ENCODE results near the gene PLCD3. TPM values are rescaled to one million over a fixed set of nuclear protein-coding genes. Genes with fewer than 3 reads are reported as not detected.

Gene PLCD3
- total and polyA plus RNA-seq, 2 of the 13 experiments (the other 11 are each of a cell fraction or from before 2014, with no cell fraction given) = 11.3 to 39.1 TPM

GRCh38 chr17:45161288-45162024, 29.1 kb upstream of the PLCD3 start, which contains the start of gene HEXIM2 (continued):
- TF ChIP-seq PHF20 (CRISPR knock-in tag; IDR thresholded peaks at IDR 0.05) (peak; percentile 80), RFX5 (IDR thresholded peaks at IDR 0.05; ENCODE audit: low read depth, low read length) (peak; percentile 39; the same call in 1 of the 2 replicates), CENPT (CRISPR knock-in tag; IDR thresholded peaks at IDR 0.05; ENCODE audit: low read depth) (no peak), ZNF460 (CRISPR knock-in tag; IDR thresholded peaks at IDR 0.05; ENCODE audit: borderline replicate concordance) (no peak), ZBTB10 (CRISPR knock-in tag; IDR thresholded peaks at IDR 0.05; ENCODE audit: borderline replicate concordance) (0 out of 2 replicates have a peak, but pooled peaks have one; percentile 43), RBM39 (IDR thresholded peaks at IDR 0.05; ENCODE audit: low read depth, low read length, poor library complexity, severe bottlenecking) (peak; percentile 99), ZNF672 (CRISPR knock-in tag; IDR thresholded peaks at IDR 0.05) (no peak), DZIP1 (CRISPR knock-in tag; IDR thresholded peaks at IDR 0.05) (peak; percentile 13; the same call in 1 of the 2 replicates), TEAD3 (CRISPR knock-in tag; optimal IDR thresholded peaks at IDR 0.05; ENCODE audit: borderline replicate concordance) (no peak), ZNF704 (CRISPR knock-in tag; IDR thresholded peaks at IDR 0.05; ENCODE audit: borderline replicate concordance) (peak; percentile 95; the same call in 1 of the 2 replicates), NR2F2 (IDR thresholded peaks at IDR 0.05; ENCODE audit: borderline replicate concordance, low read depth) (peak; percentile 13; the same call in 1 of the 2 replicates), ZNF629 (CRISPR knock-in tag; conservative IDR thresholded peaks at IDR 0.05) (no peak), TRIM24 (CRISPR knock-in tag; IDR thresholded peaks at IDR 0.05) (no peak), NCOA5 (CRISPR knock-in tag; IDR thresholded peaks at IDR 0.05) (no peak), HMGA1 (CRISPR knock-in tag; conservative IDR thresholded peaks at IDR 0.05) (no peak), ZNF136 (CRISPR knock-in tag; IDR thresholded peaks at IDR 0.05; ENCODE audit: low read depth) (peak; percentile 23; the same call in 1 of the 2 replicates), ELK4 (CRISPR knock-in tag; IDR thresholded peaks at IDR 0.05; ENCODE audit: borderline replicate concordance) (no peak), ZNF414 (CRISPR knock-in tag; IDR thresholded peaks at IDR 0.05) (peak; percentile 97), TCF12 (IDR thresholded peaks at IDR 0.05) (no peak), TCF12 (CRISPR knock-in tag; IDR thresholded peaks at IDR 0.05) (peak; percentile 29; the same call in 1 of the 2 replicates), MEF2D (CRISPR knock-in tag; IDR thresholded peaks at IDR 0.05) (peak; percentile 31; the same call in 1 of the 2 replicates)
